SK-N-MC (cell line): ENCODE measurements around the gene CNMD.

Experiments
- EZH2 ChIP-seq: fragments of 200-600 bp; sonication (generic); IDR thresholded peaks from one replicate; pipeline ENCODE4 v1.6.1; 2017; ENCODE audit warnings: antibody characterized with exemption
- FOXP2 ChIP-seq: optimal IDR thresholded peaks from 2 replicates; pipeline ENCODE3; 2011; ENCODE audit warnings: mild to moderate bottlenecking, moderate library complexity; ENCODE audit not compliant: insufficient read depth; ENCODE audit errors: extremely low read length, control extremely low read depth
- POLR2AphosphoS5 ChIP-seq: IDR thresholded peaks from 2 replicates; pipeline ENCODE4 v1.6.1; 2012; ENCODE audit warnings: mild to moderate bottlenecking, low read depth, low read length, borderline replicate concordance

DNA sequence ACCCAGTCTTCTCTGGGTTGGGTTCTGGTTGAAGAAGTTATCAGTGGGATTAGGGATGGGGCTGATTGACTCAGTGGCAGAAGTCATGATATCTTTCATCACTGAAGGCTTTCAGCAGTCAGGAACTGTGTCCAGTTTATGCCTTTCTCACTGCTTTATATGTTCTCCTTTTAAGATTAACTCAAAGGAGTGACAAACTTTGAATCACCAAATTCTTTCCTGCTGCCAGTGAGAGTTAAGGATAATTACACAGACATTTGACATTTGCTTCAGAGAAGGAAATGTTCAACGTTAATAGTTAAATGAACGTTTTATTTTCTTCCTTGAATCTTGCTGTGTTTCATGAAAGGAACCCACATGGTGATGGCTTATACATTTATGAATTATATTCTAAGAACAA, 41.0 kb upstream of the CNMD start:
- no peak for TF ChIP-seq EZH2
- TF ChIP-seq POLR2AphosphoS5: no peak
- TF ChIP-seq FOXP2: no peak
